H1 (cell line): ENCODE data around the gene GIMD1. TPM values are rescaled to one million over a fixed set of nuclear protein-coding genes. Genes with fewer than 3 reads are reported as not detected.
A peak's percentile ranks its signal among the peaks of the same experiment; 100 is the strongest.

ENCODE experiments used
- CTCF ChIA-PET: fragments of 300-600 bp; sonication (Branson Sonifier 250); formaldehyde crosslinking; loops from one replicate; lab custom pipeline; 2021; ENCODE audit not compliant: partially characterized antibody; lab: Charles Lee
- POLR2A ChIA-PET: fragments of 300-600 bp; sonication (Branson Sonifier 250); formaldehyde crosslinking; loops from one replicate; lab custom pipeline; 2021; ENCODE audit warnings: inconsistent platforms; ENCODE audit not compliant: partially characterized antibody; lab: Charles Lee
- DNase-seq, 2 experiments: peaks; one replicate each; pipeline versions ENCODE4 v3.0.0 to v3.0.0-alpha.2; 2010 to 2022; ENCODE audit warnings: low spot score in 2 of 2, low read depth in 1 of 2, mixed read lengths in 1 of 2
- FAIRE-seq: peaks from 2 replicates; lab custom pipeline; 2011; peaks lifted over from hg19 to GRCh38; lab: Jason Lieb, UNC
- H2AFZ ChIP-seq: 2 replicates; pipeline ENCODE4 v1.8.1; 2012; ENCODE audit warnings: low read length, inconsistent platforms
- H2AK5ac ChIP-seq: 2 replicates; pipeline ENCODE4 v1.6.1; 2013; ENCODE audit warnings: low read depth, low read length
- H2BK120ac ChIP-seq: replicated peaks from 2 replicates; pipeline ENCODE3; 2013; ENCODE audit warnings: low read depth, low read length, inconsistent platforms
- H2BK12ac ChIP-seq: 2 replicates; pipeline ENCODE4 v1.6.1; 2013; ENCODE audit warnings: low read depth, low read length
- H2BK15ac ChIP-seq: 2 replicates; pipeline ENCODE4 v1.6.1; 2013; ENCODE audit warnings: low read length
- H2BK20ac ChIP-seq: 2 replicates; pipeline ENCODE4 v1.6.1; 2013; ENCODE audit warnings: low read length
- H2BK5ac ChIP-seq: 2 replicates; pipeline ENCODE4 v1.6.1; 2013; ENCODE audit warnings: low read depth, low read length
- H3K14ac ChIP-seq: 2 replicates; pipeline ENCODE4 v1.6.1; 2013; ENCODE audit warnings: inconsistent platforms; ENCODE audit not compliant: insufficient read length
- H3K18ac ChIP-seq: 2 replicates; pipeline ENCODE4 v1.6.1; 2013; ENCODE audit warnings: low read length; ENCODE audit errors: extremely low read depth
- H3K23ac ChIP-seq: 2 replicates; pipeline ENCODE4 v1.6.1; 2013; ENCODE audit warnings: inconsistent platforms; ENCODE audit not compliant: insufficient read length
- H3K23me2 ChIP-seq: 2 replicates; pipeline ENCODE4 v1.6.1; 2013; ENCODE audit warnings: low read depth, low read length
- H3K27ac ChIP-seq: 2 replicates; pipeline ENCODE4 v1.6.1; 2011; ENCODE audit warnings: low read depth, low read length, inconsistent platforms
- H3K27me3 ChIP-seq, 4 experiments: replicated peaks in 1 of 4; 1 replicate in 1 of 4; 2 replicates in 3 of 4; pipeline versions ENCODE4 v1.6.1 to v1.8.1; 2011 to 2013; ENCODE audit warnings: low read length in 3 of 4, mild to moderate bottlenecking in 3 of 4, inconsistent platforms in 2 of 4, mixed read lengths in 2 of 4, moderate library complexity in 1 of 4; ENCODE audit not compliant: control insufficient read depth in 3 of 4, insufficient read depth in 3 of 4; ENCODE audit errors: extremely low read depth in 1 of 4
- H3K36me3 ChIP-seq, 4 experiments: 2 replicates each; pipeline versions ENCODE4 v1.6.1 to v1.8.1; 2011 to 2013; ENCODE audit warnings: mild to moderate bottlenecking in 4 of 4, low read length in 3 of 4, moderate library complexity in 2 of 4, control low read depth in 1 of 4, inconsistent platforms in 1 of 4; ENCODE audit not compliant: insufficient read depth in 4 of 4, control insufficient read depth in 2 of 4
- H3K4ac ChIP-seq: replicated peaks from 2 replicates; pipeline ENCODE3; 2013; ENCODE audit warnings: low read length, low read depth, mixed read lengths, inconsistent platforms; ENCODE audit not compliant: insufficient read length
- H3K4me1 ChIP-seq, 4 experiments: replicated peaks in 1 of 4; 1 replicate in 1 of 4; 2 replicates in 3 of 4; pipeline versions ENCODE4 v1.6.1 to v1.8.1; 2011 to 2013; ENCODE audit warnings: low read length in 3 of 4, inconsistent platforms in 2 of 4, mixed read lengths in 1 of 4; ENCODE audit not compliant: insufficient read depth in 4 of 4, control insufficient read depth in 3 of 4
- H3K4me2 ChIP-seq, 2 experiments: 2 replicates each; pipeline versions ENCODE4 v1.6.1 to v1.8.1; 2011 to 2013; ENCODE audit warnings: low read depth in 2 of 2, low read length in 2 of 2, control low read depth in 1 of 2, inconsistent platforms in 1 of 2, mild to moderate bottlenecking in 1 of 2; ENCODE audit not compliant: insufficient read depth in 1 of 2
- H3K4me3 ChIP-seq, 4 experiments: fragments of 200-600, 300-600 bp in 1 of 4; sonication (generic), shearing (Covaris generic), sonication (Bioruptor Twin) in 1 of 4; 2 replicates each; pipeline versions ENCODE4 v1.5.1 to v1.8.1; 2011 to 2016; ENCODE audit warnings: low read length in 4 of 4, low read depth in 3 of 4, control low read depth in 2 of 4, inconsistent platforms in 2 of 4, mild to moderate bottlenecking in 2 of 4, mixed read lengths in 1 of 4, moderate library complexity in 1 of 4; ENCODE audit not compliant: insufficient read depth in 2 of 4; ENCODE audit errors: extremely low read depth in 1 of 4
- H3K56ac ChIP-seq: replicated peaks from 2 replicates; pipeline ENCODE3; 2013; ENCODE audit warnings: low read depth, mild to moderate bottlenecking, mixed read lengths, low read length, inconsistent platforms; ENCODE audit not compliant: insufficient read length
- H3K79me1 ChIP-seq: 2 replicates; pipeline ENCODE4 v1.6.1; 2013; ENCODE audit warnings: low read depth, low read length, control low read depth
- H3K79me2 ChIP-seq, 2 experiments: 2 replicates each; pipeline versions ENCODE4 v1.6.1 to v1.8.1; 2012 to 2013; ENCODE audit warnings: low read length in 2 of 2, mild to moderate bottlenecking in 2 of 2, inconsistent platforms in 1 of 2; ENCODE audit not compliant: insufficient read depth in 2 of 2, control insufficient read depth in 1 of 2
- H3K9ac ChIP-seq, 4 experiments: replicated peaks in 1 of 4; 1 replicate in 1 of 4; 2 replicates in 3 of 4; pipeline versions ENCODE4 v1.6.1 to v1.8.1; 2011 to 2013; ENCODE audit warnings: low read depth in 3 of 4, low read length in 3 of 4, control low read depth in 2 of 4, mild to moderate bottlenecking in 2 of 4, moderate library complexity in 2 of 4, inconsistent platforms in 1 of 4; ENCODE audit errors: extremely low read depth in 1 of 4
- H3K9me3 ChIP-seq, 2 experiments: 2 replicates each; pipeline versions ENCODE4 v1.6.1 to v1.8.1; 2012 to 2013; ENCODE audit warnings: mild to moderate bottlenecking in 2 of 2, moderate library complexity in 2 of 2, control low read depth in 1 of 2, inconsistent platforms in 1 of 2, low read depth in 1 of 2, low read length in 1 of 2, mixed read lengths in 1 of 2; ENCODE audit not compliant: insufficient read depth in 2 of 2
- H4K20me1 ChIP-seq, 2 experiments: replicated peaks in 1 of 2; 2 replicates each; pipeline versions ENCODE3 to v1.8.1; 2011 to 2013; ENCODE audit warnings: inconsistent platforms in 2 of 2, low read length in 2 of 2, mild to moderate bottlenecking in 1 of 2; ENCODE audit not compliant: insufficient read depth in 2 of 2, control insufficient read depth in 1 of 2
- H4K5ac ChIP-seq: 2 replicates; pipeline ENCODE4 v1.6.1; 2013; ENCODE audit warnings: low read length, low read depth, mixed read lengths, inconsistent platforms; ENCODE audit not compliant: insufficient read length
- H4K8ac ChIP-seq: 2 replicates; pipeline ENCODE4 v1.8.0; 2013; ENCODE audit warnings: mild to moderate bottlenecking, moderate library complexity, low read length, inconsistent platforms; ENCODE audit not compliant: insufficient read depth; ENCODE audit errors: extremely low read depth
- H4K91ac ChIP-seq: replicated peaks from 2 replicates; pipeline ENCODE3; 2013; ENCODE audit warnings: low read length, mixed read lengths, inconsistent platforms; ENCODE audit not compliant: insufficient read length
- KDM1A ChIP-seq: fragments of 200-600, 300-600 bp; sonication (generic); IDR thresholded peaks from 2 replicates; pipeline ENCODE4 v1.7.1; 2016; ENCODE audit warnings: mild to moderate bottlenecking, low read length, borderline replicate concordance
- RNF2 ChIP-seq: fragments of 200-900, 300-1000 bp; sonication (generic); IDR thresholded peaks from 2 replicates; pipeline ENCODE4 v1.7.1; 2016; ENCODE audit warnings: borderline replicate concordance, low read depth, mild to moderate bottlenecking, antibody characterized with exemption, low read length; ENCODE audit not compliant: poor library complexity, severe bottlenecking; ENCODE audit errors: missing control alignments
- SP2 ChIP-seq: IDR thresholded peaks from 2 replicates; pipeline ENCODE4 v1.6.1; 2012; ENCODE audit warnings: mild to moderate bottlenecking, low read length, inconsistent platforms
- ZNF274 ChIP-seq: IDR thresholded peaks from 2 replicates; pipeline ENCODE4 v1.7.0; 2012; ENCODE audit warnings: low read length, borderline replicate concordance; ENCODE audit errors: extremely low read depth
- WGBS, 2 experiments: shearing (Covaris generic) in 1 of 2; methylation state at CpG; one replicate each; pipeline versions ENCODE4 v1.1.6 to v1.1.7; 2013 to 2015; ENCODE audit warnings: low lambda C conversion rate in 2 of 2, mixed read lengths in 2 of 2, inconsistent platforms in 1 of 2, low coverage in 1 of 2, missing lambda C conversion rate in 1 of 2; ENCODE audit not compliant: insufficient replicate concordance in 2 of 2, insufficient coverage in 1 of 2, insufficient read length in 1 of 2; ENCODE audit errors: extremely low coverage in 1 of 2, missing lambda C conversion rate in 1 of 2; 5-methylcytosine and 5-hydroxymethylcytosine counted together
- polyA plus RNA-seq, 7 experiments: library from polyadenylated mRNA; depleted of rRNA in 3 of 7; stranded (reverse) in 5 of 7; unstranded in 2 of 7; fragments of >200 nt in 5 of 7; fragments of 200-250 nt in 2 of 7; gene quantifications; 1 replicate in 5 of 7; 2 replicates in 1 of 7; 4 replicates in 1 of 7; pipeline versions ENCODE4 v1.2.1 to v1.2.3, GENCODE V29; 2011 to 2013; ENCODE audit warnings: missing spikeins in 2 of 7, mixed read lengths in 2 of 7
- total RNA-seq: library from RNA; stranded (reverse); fragmentation: NEBNext Ultra II Directional; extraction: Animal tissue kit (Norgen Biotek cat#: 25700); gene quantifications from 2 replicates; pipeline ENCODE4 v1.2.1, GENCODE V29; 2021

Gene GIMD1
- total and polyA plus RNA-seq, 2 of the 8 experiments (the other 6 are each of a cell fraction or from before 2014, with no cell fraction given), result not detected

DNA sequence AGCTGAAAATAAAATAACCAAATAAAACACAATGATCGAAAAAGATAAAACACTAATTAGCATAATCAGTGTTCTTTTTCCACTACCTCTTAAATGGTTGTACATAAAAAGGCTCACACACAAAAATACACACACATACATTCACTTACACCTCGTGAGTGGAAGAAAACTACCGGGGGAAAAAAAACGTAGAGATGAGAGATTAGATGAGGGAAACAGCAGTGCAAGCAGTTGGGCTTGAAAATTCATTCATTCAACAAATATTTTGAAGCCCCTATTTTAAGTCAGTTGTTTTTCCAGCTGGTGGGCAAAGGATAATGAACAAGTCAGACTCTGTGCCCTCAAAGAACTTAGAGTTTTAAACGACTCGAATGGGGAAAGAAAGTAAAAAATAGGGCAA lies 53.6 kb downstream of the GIMD1 start:
- no peak overlapping the region for H3K18ac ChIP-seq
- H3K4me3 ChIP-seq, result peak overlapping the region; percentile 88 to 100 (median 98); a peak in 7 of 8 replicates
- DNase-seq (no peak), FAIRE-seq (no peak)
- no peak overlapping the region for H3K23ac ChIP-seq
- H3K27me3 ChIP-seq, result no peaks in the 10 kb centered on the region
- no peak overlapping the region for H4K5ac ChIP-seq
- H3K4me1 ChIP-seq, result no peaks in the 10 kb centered on the region
- no peak overlapping the region for H2BK5ac ChIP-seq
- no peak overlapping the region for H3K27ac ChIP-seq
- 75% methylated on average over 6 of the region's 6 CpGs; no CpG with 5 or more reads in 1 of the 2 experiments for WGBS, 2 experiments
- H3K36me3 ChIP-seq, result no peaks in the 10 kb centered on the region
- H3K9ac ChIP-seq, result 0 out of 7 replicates have a peak overlapping the region, but pooled peaks of 1 of the 4 experiments have one; percentile 55
- H2BK12ac ChIP-seq, result no peak overlapping the region
- H2BK20ac ChIP-seq, result no peak overlapping the region
- H4K91ac ChIP-seq, result no peak overlapping the region
- H2BK15ac ChIP-seq, result no peak overlapping the region
- ChIA-PET POLR2A (interaction anchor here (1.0 to 1.6 kb wide), 4 partner anchors 9 to 39 kb away, joined by 3 to 13 read pairs (median 4); no protein-coding TSS in a partner anchor), CTCF (interaction anchor here (1.0 to 1.8 kb wide), 3 partner anchors 13 to 198 kb away, joined by 4 to 7 read pairs (median 5); no protein-coding TSS in a partner anchor)
- peaks cover 10% of the 10 kb centered on the region; the same call in 1 of the 2 replicates for H3K23me2 ChIP-seq
- no peak overlapping the region for H2AFZ ChIP-seq
- no peaks in the 10 kb centered on the region for H4K20me1 ChIP-seq
- H3K4me2 ChIP-seq, result peak overlapping the region; percentile 85 to 98
- H2AK5ac ChIP-seq, result no peak overlapping the region
- peaks cover 2% of the 10 kb centered on the region; the same call in 1 of the 2 replicates for H3K79me1 ChIP-seq
- no peak overlapping the region for H3K14ac ChIP-seq
- no peak overlapping the region for H2BK120ac ChIP-seq
- no peaks in the 10 kb centered on the region for H3K9me3 ChIP-seq
- H3K56ac ChIP-seq, result no peak overlapping the region
- H3K79me2 ChIP-seq, result peaks cover 5 to 75% of the 10 kb centered on the region in 2 experiments; a peak in 3 of 4 replicates
- no peak for TF ChIP-seq SP2
- TF ChIP-seq RNF2, result no peak
- no peak for TF ChIP-seq ZNF274
- no peak for TF ChIP-seq KDM1A
- TF ChIP-seq, all 59 proteins: peak for 0
- Histone ChIP-seq H3K4ac (no peak overlapping the region), H4K8ac (no peak overlapping the region)
